Measurements from ENCODE around the gene COG2. TPM values are rescaled to one million over a fixed set of nuclear protein-coding genes. Genes with fewer than 3 reads are reported as not detected.
"Not testable (repeated sequence)": the region's sequence is repeated elsewhere in the genome, so short reads cannot be mapped to it uniquely, and the experiment has no call there.

COG2 gene
- total and polyA plus RNA-seq, 7 experiments from 2014 or later = 21.6 to 47.5 (median 35.3) TPM

GRCh38 chr1:230713915-230714764 lies 71.9 kb downstream of the COG2 start, which contains the start of gene AGT:
AGT (minus strand) TSS chr1:230714122; CDS start chr1:230710823, 3,299 bp downstream.
- Histone ChIP-seq H3K4me3 (ENCODE audit: low read length) (no peak within 1 kb of the TSS), H3K27me3 (ENCODE audit: control insufficient read depth in 2 of 2, insufficient read depth in 2 of 2, low read length in 2 of 2) (no peaks in the 10 kb centered on the region), H3K4me1 (ENCODE audit: control insufficient read depth in 2 of 2, insufficient read depth in 2 of 2, low read length in 2 of 2) (no peaks in the 10 kb centered on the region), H3K36me3 (ENCODE audit: control insufficient read depth in 2 of 3, insufficient read depth in 3 of 3, low read length in 3 of 3) (no peaks in the 10 kb centered on the region), H3K27ac (ENCODE audit: low read depth, low read length) (no peak within 1 kb of the TSS), H3K9me3 (ENCODE audit: control insufficient read depth in 2 of 3, low read length in 3 of 3) (no peaks in the 10 kb centered on the region)
- Mint-ChIP-seq H3K4me3 (no peak within 1 kb of the TSS), H3K4me1 (no peaks in the 10 kb centered on the region), H3K27ac (no peak within 1 kb of the TSS), H3K9me3 (peaks cover 0 to 14% (median 4%) of the 10 kb centered on the region in 11 donors), H3K36me3 (no peaks in the 10 kb centered on the region), H3K27me3 (peaks cover 0 to 31% (median 19%) of the 10 kb centered on the region in 5 donors)
- ATAC-seq (no peak), DNase-seq (no peak)
- ChIA-PET CTCF (no interaction called here), POLR2A (no interaction called here)
- intact Hi-C loops (cut with micrococcal nuclease) = no loop called here

- intact Hi-C loops (cut with micrococcal nuclease) = no loop called here
- POLR2A ChIA-PET = no interaction called here
- Mint-ChIP-seq H3K9me3 (peaks cover 0 to 14% (median 4%) of the 10 kb centered on the region in 11 donors), H3K4me3 (no peak overlapping the region), H3K36me3 (no peaks in the 10 kb centered on the region), H3K4me1 (no peaks in the 10 kb centered on the region), H3K27ac (no peak overlapping the region), H3K27me3 (peaks cover 0 to 33% (median 19%) of the 10 kb centered on the region in 5 donors)
- Histone ChIP-seq H3K9me3 (ENCODE audit: control insufficient read depth in 2 of 3, low read length in 3 of 3) (no peaks in the 10 kb centered on the region), H3K4me3 (ENCODE audit: low read length) (no peak overlapping the region), H3K36me3 (ENCODE audit: control insufficient read depth in 2 of 3, insufficient read depth in 3 of 3, low read length in 3 of 3) (no peaks in the 10 kb centered on the region), H3K27ac (ENCODE audit: low read depth, low read length) (no peak overlapping the region), H3K4me1 (ENCODE audit: control insufficient read depth in 2 of 2, insufficient read depth in 2 of 2, low read length in 2 of 2) (no peaks in the 10 kb centered on the region), H3K27me3 (ENCODE audit: control insufficient read depth in 2 of 2, insufficient read depth in 2 of 2, low read length in 2 of 2) (no peaks in the 10 kb centered on the region)
- CTCF ChIA-PET = no interaction called here
- DNase-seq (no peak), ATAC-seq (no peak)
Observed at GRCh38 chr1:230715510-230715909, 73.2 kb downstream of the COG2 start.

- CTCF ChIA-PET; H3K9me3 ChIP-seq (ENCODE audit: control insufficient read depth in 2 of 3, low read length in 3 of 3); H3K4me1 Mint-ChIP-seq; H3K4me3 ChIP-seq (ENCODE audit: low read length); H3K36me3 Mint-ChIP-seq; intact Hi-C loops (cut with micrococcal nuclease); H3K27me3 ChIP-seq (ENCODE audit: control insufficient read depth in 2 of 2, insufficient read depth in 2 of 2, low read length in 2 of 2); ATAC-seq; H3K4me1 ChIP-seq (ENCODE audit: control insufficient read depth in 2 of 2, insufficient read depth in 2 of 2, low read length in 2 of 2); DNase-seq; H3K27ac ChIP-seq (ENCODE audit: low read depth, low read length); POLR2A ChIA-PET; H3K36me3 ChIP-seq (ENCODE audit: control insufficient read depth in 2 of 3, insufficient read depth in 3 of 3, low read length in 3 of 3); H3K27ac Mint-ChIP-seq; H3K4me3 Mint-ChIP-seq: not testable (repeated sequence)
- H3K9me3 Mint-ChIP-seq = peaks cover 0 to 17% (median 6%) of the 10 kb centered on the region in 11 donors
- H3K27me3 Mint-ChIP-seq = peaks cover 4 to 39% (median 18%) of the 10 kb centered on the region in 5 donors
Observed at GRCh38 chr1:230716453-230716852, 74.2 kb downstream of the COG2 start.

GRCh38 chr1:230717251-230717650 lies 75.0 kb downstream of the COG2 start:
- intact Hi-C loops (cut with micrococcal nuclease) = no loop called here
- ATAC-seq (no peak), DNase-seq (no peak)
- Histone ChIP-seq H3K36me3 (ENCODE audit: control insufficient read depth in 2 of 3, insufficient read depth in 3 of 3, low read length in 3 of 3) (no peaks in the 10 kb centered on the region), H3K4me1 (ENCODE audit: control insufficient read depth in 2 of 2, insufficient read depth in 2 of 2, low read length in 2 of 2) (no peaks in the 10 kb centered on the region), H3K27ac (ENCODE audit: low read depth, low read length) (no peak overlapping the region), H3K4me3 (ENCODE audit: low read length) (no peak overlapping the region), H3K9me3 (ENCODE audit: control insufficient read depth in 2 of 3, low read length in 3 of 3) (no peaks in the 10 kb centered on the region), H3K27me3 (ENCODE audit: control insufficient read depth in 2 of 2, insufficient read depth in 2 of 2, low read length in 2 of 2) (no peaks in the 10 kb centered on the region)
- H3K4me1 Mint-ChIP-seq = no peaks in the 10 kb centered on the region
- H3K27ac Mint-ChIP-seq = no peak overlapping the region
- H3K27me3 Mint-ChIP-seq = peaks cover 4 to 41% (median 20%) of the 10 kb centered on the region in 5 donors
- no peak overlapping the region for H3K4me3 Mint-ChIP-seq
- POLR2A ChIA-PET = no interaction called here
- H3K36me3 Mint-ChIP-seq = peaks cover 0 to 5% (median 3%) of the 10 kb centered on the region in 5 donors
- CTCF ChIA-PET = no interaction called here
- peaks cover 0 to 20% (median 9%) of the 10 kb centered on the region in 11 donors for H3K9me3 Mint-ChIP-seq

- H3K27ac ChIP-seq (ENCODE audit: low read depth, low read length); H3K27me3 ChIP-seq (ENCODE audit: control insufficient read depth in 2 of 2, insufficient read depth in 2 of 2, low read length in 2 of 2); H3K9me3 ChIP-seq (ENCODE audit: control insufficient read depth in 2 of 3, low read length in 3 of 3); H3K4me3 ChIP-seq (ENCODE audit: low read length); intact Hi-C loops (cut with micrococcal nuclease); CTCF ChIA-PET; H3K36me3 ChIP-seq (ENCODE audit: control insufficient read depth in 2 of 3, insufficient read depth in 3 of 3, low read length in 3 of 3); H3K36me3 Mint-ChIP-seq; H3K27ac Mint-ChIP-seq; POLR2A ChIA-PET; H3K4me1 ChIP-seq (ENCODE audit: control insufficient read depth in 2 of 2, insufficient read depth in 2 of 2, low read length in 2 of 2); H3K4me3 Mint-ChIP-seq; ATAC-seq; DNase-seq; H3K4me1 Mint-ChIP-seq: not testable (repeated sequence)
- peaks cover 0 to 18% (median 5%) of the 10 kb centered on the region in 11 donors for H3K9me3 Mint-ChIP-seq
- peaks cover 6 to 19% (median 11%) of the 10 kb centered on the region in 5 donors for H3K27me3 Mint-ChIP-seq
Observed at GRCh38 chr1:230721849-230722522, 79.7 kb downstream of the COG2 start.

GRCh38 chr1:230725256-230726012 lies 83.2 kb downstream of the COG2 start:
- Histone ChIP-seq H3K4me1 (ENCODE audit: control insufficient read depth in 2 of 2, insufficient read depth in 2 of 2, low read length in 2 of 2) (no peaks in the 10 kb centered on the region), H3K27ac (ENCODE audit: low read depth, low read length) (no peak overlapping the region), H3K36me3 (ENCODE audit: control insufficient read depth in 2 of 3, insufficient read depth in 3 of 3, low read length in 3 of 3) (no peaks in the 10 kb centered on the region), H3K4me3 (ENCODE audit: low read length) (no peak overlapping the region), H3K27me3 (ENCODE audit: control insufficient read depth in 2 of 2, insufficient read depth in 2 of 2, low read length in 2 of 2) (no peaks in the 10 kb centered on the region), H3K9me3 (ENCODE audit: control insufficient read depth in 2 of 3, low read length in 3 of 3) (no peaks in the 10 kb centered on the region)
- H3K27me3 Mint-ChIP-seq = peaks cover 9 to 23% (median 18%) of the 10 kb centered on the region in 5 donors
- intact Hi-C loops (cut with micrococcal nuclease) = no loop called here
- no peak for ATAC-seq
- H3K36me3 Mint-ChIP-seq = peaks cover 0 to 6% (median 4%) of the 10 kb centered on the region in 5 donors
- no peaks in the 10 kb centered on the region for H3K4me1 Mint-ChIP-seq
- DNase-seq = no peak
- ChIA-PET POLR2A (no interaction called here), CTCF (no interaction called here)
- H3K27ac Mint-ChIP-seq = no peak overlapping the region
- no peak overlapping the region for H3K4me3 Mint-ChIP-seq
- H3K9me3 Mint-ChIP-seq = peaks cover 0 to 32% (median 5%) of the 10 kb centered on the region in 11 donors
